Cerebellar cortex (tissue), 1 donor: ENCODE measurements around the gene ZBTB37.
"Not testable (repeated sequence)": the region's sequence is repeated elsewhere in the genome, so short reads cannot be mapped to it uniquely, and the experiment has no call there.

Source experiments
- DNase-seq: peaks from one replicate; pipeline ENCODE4 v3.0.0-alpha.2; 2015; ENCODE audit warnings: low spot score

ZBTB37 gene

DNA sequence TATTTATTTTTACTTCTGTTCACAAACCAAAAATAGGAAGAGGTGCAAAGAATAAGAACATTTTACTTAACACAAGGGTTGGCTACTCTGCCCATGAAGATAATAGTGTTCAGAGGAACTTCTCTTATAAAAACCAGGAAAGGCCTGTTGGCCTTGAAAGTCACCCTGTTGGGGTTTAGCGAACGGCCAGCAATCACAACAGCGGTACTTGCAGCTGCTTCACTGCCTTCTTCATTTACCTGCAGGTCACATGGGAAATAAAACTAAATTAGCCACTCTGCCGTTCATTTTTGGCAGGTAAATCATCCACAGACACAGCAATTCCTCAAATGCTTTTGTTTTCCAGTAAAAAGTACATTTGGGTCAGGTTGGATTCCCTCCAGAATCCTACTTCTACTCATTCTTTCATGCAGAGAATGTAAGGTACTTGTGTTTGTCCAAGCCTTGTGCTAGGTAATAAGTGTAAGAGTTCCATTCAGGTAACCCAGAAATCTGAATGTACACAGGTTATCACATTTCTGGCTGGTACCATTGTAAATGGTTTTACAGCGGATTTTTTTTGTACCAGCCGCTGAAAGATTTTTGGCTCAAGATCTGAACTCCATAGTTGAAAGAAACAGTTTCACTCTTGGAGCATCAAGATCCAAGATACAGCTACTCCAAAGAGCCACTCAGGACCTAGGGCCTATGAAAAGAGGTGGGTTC lies 35.8 kb downstream of the ZBTB37 start:
- DNase-seq = no peak

DNA sequence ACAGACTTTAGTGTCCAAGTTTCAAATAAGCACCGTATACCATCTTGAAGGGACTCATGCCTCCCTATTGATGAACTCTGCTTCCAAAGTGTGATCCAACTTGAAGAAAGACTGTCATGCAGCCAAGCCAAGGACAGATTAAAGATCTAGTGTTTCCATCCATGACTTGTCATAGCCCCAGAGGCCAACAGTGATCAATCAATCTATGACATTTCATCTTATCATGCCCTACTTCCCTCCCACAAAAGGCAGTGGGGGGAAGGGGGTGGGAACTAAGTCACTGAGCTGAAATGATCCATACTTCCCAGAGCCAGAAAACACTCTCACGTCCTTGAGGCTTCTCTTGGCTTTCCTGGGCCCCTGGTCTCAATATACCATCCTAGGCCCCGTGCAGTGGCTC lies 44.9 kb downstream of the ZBTB37 start:
- no peak for DNase-seq

DNA sequence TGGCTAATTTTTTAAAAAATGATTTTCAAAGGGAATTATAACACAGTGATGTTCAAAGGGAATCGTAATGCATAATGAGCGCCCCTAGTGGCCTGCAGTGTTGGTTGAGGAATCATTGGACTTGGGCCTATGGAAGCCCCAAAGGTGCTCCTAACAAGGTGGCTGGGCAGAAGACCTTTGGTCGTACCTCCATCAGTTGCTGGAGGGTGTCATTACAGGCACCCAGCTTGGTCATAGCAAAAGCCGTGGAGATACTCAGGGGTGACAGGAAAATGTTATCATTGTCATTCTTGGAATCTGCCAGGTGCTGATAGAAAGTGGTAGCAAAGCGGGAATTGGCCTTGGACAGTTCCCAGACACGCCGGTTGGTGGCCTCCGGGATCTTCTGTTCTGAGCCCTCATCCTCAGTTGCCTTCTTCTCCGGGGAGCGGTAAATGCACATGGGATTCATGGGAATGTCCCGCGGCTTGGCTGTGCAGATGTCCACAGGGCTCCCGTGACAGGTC lies 46.2 kb downstream of the ZBTB37 start:
- peak; percentile 17 for DNase-seq

DNA sequence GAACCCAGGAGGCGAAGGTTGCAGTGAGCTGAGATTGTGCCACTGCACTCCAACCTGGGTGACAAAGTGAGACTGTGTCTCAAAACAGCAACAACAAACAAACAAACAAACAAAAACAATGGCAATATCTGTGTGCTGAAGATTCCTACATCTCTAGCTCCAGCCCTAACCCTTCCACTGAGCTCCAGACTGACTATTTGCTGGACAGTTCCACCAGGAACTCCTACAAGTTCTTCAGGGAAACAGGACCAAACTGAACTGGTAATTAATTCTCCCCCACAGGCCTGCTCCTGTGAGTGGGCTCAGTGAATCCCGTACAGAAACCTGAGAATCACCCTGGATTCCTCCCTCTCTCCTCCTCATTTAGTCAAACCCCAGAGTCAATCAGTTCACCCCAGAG lies 47.4 kb downstream of the ZBTB37 start:
- no peak for DNase-seq

DNA sequence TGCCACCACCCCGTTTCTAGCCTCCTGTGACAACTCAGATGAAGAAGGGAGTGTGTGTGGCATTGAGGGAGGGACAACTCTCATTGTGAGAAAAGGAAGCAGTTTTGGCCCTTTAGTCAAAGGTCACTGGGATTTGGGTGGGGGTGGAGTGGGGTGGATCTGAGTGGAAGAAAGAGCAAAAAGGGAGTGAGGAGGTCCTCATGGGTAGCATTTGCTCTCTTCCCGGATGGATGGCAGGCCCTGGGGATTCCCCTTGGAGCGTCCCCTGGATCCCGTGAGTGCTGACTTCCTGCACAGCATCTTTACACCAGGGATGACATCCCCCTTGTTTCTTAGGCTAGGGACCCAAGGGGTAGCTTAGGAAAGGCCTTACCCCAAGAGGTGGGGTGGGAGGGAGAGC lies 48.5 kb downstream of the ZBTB37 start:
- DNase-seq = no peak

DNA sequence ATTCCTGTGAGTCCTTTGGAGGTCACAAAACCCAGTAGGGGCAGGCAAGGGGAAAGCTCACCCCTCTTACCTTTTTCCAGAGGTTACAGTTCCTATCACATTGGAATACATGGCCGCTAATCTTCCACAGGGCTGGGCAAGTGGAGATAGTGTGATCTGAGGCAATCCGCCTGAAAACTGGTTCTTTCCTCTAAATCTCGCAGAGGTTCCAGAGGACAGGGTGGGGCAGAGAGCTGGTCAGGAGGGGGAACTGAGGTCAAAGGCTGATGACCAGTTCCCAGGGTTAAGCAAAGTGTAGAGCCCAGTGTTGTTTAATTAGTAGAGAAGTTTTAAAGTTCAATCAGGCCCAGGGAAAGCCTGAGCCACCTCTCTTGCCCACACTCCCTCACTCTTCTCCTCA lies 49.0 kb downstream of the ZBTB37 start, which contains the start of gene SERPINC1:
Gene SERPINC1 (minus strand): TSS at position 179 of the 400 bp plus-strand sequence. CDS start 68 bp downstream, at position 111.
- DNase-seq = no peak

DNA sequence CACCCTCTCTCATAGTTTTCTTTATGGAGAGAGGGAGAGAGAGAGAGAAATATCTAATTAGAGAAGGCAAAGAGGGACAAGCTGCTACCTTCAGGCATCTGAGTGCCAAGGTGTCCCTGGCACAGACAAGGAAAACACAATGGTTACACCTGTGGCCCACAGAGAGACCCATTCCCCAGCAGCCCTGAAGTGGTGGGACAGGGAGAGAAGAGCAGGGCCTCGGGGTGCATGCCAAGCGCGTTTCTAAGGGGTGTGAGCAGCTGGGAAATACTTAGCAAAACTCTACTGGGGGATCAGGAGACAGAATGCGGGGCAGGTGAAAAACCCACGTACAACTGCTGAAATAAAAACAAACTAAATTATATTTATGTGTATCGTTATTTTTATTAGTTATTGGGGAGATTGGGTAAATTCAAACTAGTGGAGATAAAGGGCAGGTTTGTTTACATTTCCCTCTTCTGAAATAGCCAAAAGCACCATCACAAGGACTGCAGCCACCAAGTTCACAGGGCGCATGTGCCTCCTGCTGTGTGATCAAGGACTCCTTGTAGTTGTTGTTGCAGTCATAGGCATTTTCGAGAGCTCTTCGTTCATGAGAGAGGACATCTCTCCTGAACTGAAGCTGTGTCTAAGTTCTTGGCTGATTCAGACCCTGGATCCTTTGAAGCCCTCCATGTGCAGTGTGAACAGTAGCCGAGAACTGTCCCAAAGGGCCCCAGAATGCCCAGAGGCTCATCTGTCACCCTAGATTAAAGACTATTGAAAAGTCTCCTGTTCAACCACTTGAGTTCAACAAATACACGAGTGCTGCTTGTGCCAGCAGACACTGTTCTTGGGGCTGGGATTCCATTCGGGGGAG lies 49.7 kb downstream of the ZBTB37 start:
- DNase-seq = no peak

DNA sequence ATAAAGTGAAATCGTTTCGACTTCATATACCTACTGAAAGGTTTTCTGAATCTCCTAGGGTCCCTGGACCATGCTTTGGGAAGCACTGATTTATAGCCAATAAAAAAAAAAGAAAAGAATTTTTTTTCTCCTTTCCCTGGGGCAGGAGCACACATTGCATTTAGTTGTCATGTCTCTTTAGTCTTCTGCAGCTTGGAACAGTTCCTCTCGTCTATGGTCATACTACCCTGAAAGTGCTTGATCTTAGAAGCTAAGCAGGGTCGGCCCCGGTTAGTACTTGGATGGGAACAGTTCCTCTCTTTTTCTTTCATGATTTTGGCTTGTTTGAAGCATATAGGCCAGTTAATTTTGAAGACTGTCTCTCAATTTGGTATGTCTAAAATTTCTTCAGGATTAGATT lies 52.7 kb downstream of the ZBTB37 start:
- no peak for DNase-seq

DNA sequence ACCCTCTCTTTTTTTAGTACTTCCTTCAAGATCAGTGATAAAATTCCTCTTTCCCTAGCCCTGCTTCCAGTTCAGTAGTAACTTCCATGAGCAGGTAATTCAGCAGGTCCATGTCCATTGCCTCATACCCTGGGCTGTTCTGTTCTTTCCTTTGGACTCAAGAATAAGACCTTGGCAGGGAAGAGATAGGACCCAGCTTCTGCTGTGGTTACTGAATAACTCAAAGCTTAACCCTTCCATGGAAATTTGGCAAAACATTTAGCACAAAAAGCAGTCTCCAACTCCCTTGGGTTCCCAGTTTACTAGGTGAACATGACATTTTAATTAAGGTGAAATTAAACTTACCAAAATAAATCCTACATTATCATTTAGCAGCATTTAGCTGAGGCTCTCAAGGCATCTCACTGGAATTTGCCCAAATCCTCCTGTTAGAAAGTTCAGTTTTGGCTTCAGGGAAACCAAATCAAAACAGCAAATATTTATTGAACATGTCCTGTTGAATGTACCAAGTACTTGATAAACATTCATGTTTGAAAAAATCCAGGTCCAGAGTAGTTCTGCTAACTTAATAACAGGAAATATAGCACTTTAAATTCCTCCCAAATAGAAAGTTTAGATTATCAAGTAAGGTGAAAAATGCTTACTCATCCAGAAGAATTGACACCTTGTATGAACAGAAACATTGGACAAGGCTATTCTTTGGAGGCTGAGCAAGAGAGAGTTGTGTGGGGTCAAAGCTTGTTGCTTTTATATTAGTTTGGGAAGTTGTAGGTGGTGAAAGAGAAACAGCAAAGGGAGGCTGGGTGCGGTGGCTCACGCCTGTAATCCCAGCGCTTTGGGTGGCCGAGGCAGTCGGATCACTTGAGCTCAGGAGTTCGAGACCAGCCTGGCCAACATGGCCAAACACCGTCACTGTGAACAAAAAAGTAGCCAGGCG lies 57.4 kb downstream of the ZBTB37 start:
- no peak for DNase-seq

DNA sequence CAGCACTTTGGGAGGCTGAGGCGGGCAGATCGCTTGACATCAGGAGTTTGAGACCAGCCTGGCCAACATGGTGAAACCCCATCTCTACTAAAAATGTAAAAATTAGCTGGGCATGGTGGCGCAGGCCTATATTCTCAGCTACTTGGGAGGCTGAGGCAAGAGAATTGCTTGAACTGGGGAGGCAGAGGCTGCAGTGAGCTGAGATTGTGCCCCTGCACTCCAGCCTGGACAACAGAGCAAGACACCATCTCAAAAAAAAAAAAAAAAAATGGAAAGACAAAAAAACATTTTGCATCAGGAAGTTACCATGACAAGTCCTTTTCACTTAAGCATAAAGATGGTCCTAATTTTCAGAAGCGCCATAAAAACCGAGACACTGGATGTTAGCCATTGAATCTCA lies 62.4 kb downstream of the ZBTB37 start:
- not testable (repeated sequence) for DNase-seq

DNA sequence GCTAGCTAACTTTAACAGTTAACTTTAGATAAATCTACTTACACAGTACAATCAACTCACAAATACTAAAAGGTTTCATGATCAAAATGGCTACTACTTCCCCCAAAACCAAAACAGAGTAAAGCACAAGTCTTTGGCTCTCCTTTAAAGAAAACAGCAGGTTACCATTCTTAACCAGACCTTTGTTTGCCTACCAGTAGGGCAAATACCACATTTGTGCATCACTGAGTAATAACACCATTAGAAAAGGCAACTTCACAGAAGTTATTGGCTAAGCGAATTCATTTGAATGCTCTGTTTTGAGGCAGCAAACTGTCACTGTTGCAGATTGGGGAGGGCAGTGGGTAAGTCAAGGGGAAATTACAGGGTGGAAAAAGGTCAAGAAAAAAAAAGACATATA lies 66.3 kb downstream of the ZBTB37 start:
- no peak for DNase-seq

DNA sequence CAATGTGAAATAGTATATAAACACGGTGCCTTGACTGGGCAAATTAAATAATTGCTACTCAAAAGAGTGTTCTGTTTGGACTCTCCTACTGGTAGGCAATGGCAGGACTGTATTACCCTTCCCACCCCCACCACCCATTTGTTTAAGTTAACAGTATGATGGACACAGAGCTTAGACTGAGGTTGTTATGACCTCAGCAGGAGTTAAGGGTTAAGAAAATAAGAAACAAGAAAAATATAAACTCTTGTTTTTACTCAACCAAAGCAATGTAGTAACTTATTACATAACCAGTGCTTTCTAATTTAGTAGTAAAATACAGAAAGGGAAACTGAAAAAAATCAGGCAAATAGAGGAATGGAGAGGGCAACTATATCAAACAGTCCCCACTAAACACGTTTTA lies 68.9 kb downstream of the ZBTB37 start:
- DNase-seq = no peak

DNA sequence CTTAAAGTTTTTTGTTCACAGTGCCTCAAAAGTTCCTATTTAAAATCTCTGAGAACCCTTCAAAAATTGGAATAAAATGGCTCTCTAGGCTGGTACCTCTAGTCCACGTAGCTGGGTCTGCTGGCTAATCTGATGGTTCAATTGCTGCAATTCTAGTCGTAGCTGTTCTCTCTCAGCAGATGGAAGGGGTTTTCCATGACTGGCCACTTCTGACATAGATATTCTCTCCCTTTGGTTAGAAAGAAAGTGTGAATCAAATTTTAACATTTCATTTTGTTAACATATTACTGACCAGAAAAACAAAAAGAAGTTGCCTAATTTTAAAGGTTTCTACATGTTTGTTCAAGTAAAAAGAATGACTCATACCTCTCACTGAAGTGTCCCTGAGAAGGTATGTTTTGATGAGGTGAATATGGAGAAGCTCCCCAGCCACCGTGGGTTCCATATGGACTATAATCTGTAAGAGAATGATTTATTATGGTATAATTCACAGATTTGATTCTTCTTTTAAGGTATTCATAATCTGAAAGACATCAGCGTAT lies 78.3 kb downstream of the ZBTB37 start:
- no peak for DNase-seq

DNA sequence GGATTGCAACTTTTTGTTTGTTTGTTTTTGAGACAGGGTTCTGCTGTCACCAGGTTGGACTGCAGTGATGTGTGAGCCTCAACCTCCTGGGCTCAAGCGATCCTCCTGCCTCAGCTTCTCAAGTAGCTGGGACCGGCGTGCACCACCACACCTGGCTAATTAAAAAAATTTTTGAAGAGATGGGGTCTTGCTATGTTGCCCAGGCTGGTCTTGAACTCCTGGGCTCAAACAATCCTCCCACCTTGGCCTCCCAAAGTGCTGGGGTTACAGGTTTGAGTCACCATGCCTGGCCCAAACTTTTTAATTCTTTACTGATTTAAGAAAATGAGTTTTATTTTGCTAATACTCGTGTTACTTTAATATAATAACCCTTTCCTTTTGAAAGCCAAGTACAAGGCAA lies 80.4 kb downstream of the ZBTB37 start:
- no peak for DNase-seq
